Measurements from ENCODE around the gene RRAGA.

DNA sequence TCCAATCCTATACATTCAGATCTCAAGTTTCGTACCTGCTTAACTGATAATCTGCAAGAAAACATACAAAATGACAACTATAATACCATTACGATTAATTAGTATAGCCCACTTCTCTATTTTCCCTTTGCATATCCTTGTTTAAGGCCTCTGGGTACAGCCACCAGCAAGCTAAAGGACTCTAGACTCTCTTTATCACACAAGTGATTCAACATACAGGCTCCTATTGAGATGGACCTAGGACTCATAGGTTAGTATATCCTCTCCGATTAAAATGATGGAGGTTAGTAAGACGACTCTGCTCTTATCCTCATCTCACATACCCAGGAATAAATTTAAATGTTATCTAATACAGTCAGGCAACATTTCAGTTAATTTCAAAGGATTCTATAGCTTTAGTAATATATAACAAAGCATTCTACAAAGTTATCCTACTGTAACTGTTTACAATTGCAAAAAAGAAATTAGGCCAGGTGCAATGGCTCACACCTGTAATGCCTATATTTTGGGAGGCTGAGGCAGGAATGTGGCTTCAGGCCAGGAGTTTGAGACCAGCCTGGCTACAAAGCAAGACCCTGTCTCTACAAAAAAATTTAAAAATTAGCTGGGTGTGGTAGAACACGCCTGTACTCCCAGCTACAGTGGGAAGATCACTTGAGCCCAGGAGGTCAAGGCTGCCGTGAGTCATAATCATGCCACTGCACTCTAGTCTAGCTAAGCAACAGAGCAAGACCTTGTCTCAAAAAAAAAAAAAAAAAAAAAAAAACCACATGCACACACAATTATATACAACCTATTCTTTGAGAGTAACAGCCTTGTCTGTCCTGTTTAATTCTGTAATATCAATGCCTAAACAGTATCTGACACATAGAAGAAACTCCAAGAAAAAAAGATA is 38.1 kb downstream of the RRAGA start:
- no peak for TF ChIP-seq GATAD2B (IDR thresholded peaks at IDR 0.05; ENCODE audit: borderline replicate concordance)
- no peak for TF ChIP-seq MYC (IDR thresholded peaks at IDR 0.05; ENCODE audit: low read depth, low read length)
- TF ChIP-seq MYC (CRISPR knock-in tag; IDR thresholded peaks at IDR 0.05; ENCODE audit: borderline replicate concordance, low read depth), result no peak
- no peak for TF ChIP-seq NFE2L1 (tag; IDR thresholded peaks at IDR 0.05; ENCODE audit: borderline replicate concordance, low read depth)
- no peak for TF ChIP-seq NRF1 (conservative IDR thresholded peaks at IDR 0.05 in 1 of 2, IDR thresholded peaks at IDR 0.05 in 1 of 2)
- TF ChIP-seq JUNB (CRISPR knock-in tag; conservative IDR thresholded peaks at IDR 0.05), result no peak
- TF ChIP-seq, protein P1, sequence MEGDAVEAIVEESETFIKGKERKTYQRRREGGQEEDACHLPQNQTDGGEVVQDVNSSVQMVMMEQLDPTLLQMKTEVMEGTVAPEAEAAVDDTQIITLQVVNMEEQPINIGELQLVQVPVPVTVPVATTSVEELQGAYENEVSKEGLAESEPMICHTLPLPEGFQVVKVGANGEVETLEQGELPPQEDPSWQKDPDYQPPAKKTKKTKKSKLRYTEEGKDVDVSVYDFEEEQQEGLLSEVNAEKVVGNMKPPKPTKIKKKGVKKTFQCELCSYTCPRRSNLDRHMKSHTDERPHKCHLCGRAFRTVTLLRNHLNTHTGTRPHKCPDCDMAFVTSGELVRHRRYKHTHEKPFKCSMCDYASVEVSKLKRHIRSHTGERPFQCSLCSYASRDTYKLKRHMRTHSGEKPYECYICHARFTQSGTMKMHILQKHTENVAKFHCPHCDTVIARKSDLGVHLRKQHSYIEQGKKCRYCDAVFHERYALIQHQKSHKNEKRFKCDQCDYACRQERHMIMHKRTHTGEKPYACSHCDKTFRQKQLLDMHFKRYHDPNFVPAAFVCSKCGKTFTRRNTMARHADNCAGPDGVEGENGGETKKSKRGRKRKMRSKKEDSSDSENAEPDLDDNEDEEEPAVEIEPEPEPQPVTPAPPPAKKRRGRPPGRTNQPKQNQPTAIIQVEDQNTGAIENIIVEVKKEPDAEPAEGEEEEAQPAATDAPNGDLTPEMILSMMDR (IDR thresholded peaks at IDR 0.05 in 2 of 3, conservative IDR thresholded peaks at IDR 0.05 in 1 of 3; ENCODE audit: insufficient read depth in 2 of 3, low read depth in 1 of 3, low read length in 3 of 3), result no peak
- no peak for TF ChIP-seq FOS (IDR thresholded peaks at IDR 0.05; ENCODE audit: extremely low read depth, insufficient read length)
- TF ChIP-seq CREB1 (IDR thresholded peaks at IDR 0.05), result no peak
- no peak for TF ChIP-seq CREB1 (CRISPR knock-in tag; IDR thresholded peaks at IDR 0.05)
- TF ChIP-seq HDAC1 (IDR thresholded peaks at IDR 0.05), result no peak
- no peak for TF ChIP-seq NONO (IDR thresholded peaks at IDR 0.05; ENCODE audit: low read depth in 2 of 2, low read length in 1 of 2)
- no peak for TF ChIP-seq SUPT5H (IDR thresholded peaks at IDR 0.05)
- TF ChIP-seq RAD21 (CRISPR knock-in tag; conservative IDR thresholded peaks at IDR 0.05 in 1 of 2, IDR thresholded peaks at IDR 0.05 in 1 of 2), result no peak
- TF ChIP-seq CBX2 (IDR thresholded peaks at IDR 0.05; ENCODE audit: insufficient read depth, low read length, poor library complexity, severe bottlenecking), result no peak
- TF ChIP-seq, protein P2, sequence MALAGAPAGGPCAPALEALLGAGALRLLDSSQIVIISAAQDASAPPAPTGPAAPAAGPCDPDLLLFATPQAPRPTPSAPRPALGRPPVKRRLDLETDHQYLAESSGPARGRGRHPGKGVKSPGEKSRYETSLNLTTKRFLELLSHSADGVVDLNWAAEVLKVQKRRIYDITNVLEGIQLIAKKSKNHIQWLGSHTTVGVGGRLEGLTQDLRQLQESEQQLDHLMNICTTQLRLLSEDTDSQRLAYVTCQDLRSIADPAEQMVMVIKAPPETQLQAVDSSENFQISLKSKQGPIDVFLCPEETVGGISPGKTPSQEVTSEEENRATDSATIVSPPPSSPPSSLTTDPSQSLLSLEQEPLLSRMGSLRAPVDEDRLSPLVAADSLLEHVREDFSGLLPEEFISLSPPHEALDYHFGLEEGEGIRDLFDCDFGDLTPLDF (CRISPR knock-in tag; IDR thresholded peaks at IDR 0.05), result no peak
